ENCODE data around the gene PDIA3. TPM values are rescaled to one million over a fixed set of nuclear protein-coding genes. Genes with fewer than 3 reads are reported as not detected.

The PDIA3 gene
- total and polyA plus RNA-seq, 2 donors (not counting 3 experiments of a cell fraction or from before 2014, with no cell fraction given) = 140 to 857 TPM

DNA sequence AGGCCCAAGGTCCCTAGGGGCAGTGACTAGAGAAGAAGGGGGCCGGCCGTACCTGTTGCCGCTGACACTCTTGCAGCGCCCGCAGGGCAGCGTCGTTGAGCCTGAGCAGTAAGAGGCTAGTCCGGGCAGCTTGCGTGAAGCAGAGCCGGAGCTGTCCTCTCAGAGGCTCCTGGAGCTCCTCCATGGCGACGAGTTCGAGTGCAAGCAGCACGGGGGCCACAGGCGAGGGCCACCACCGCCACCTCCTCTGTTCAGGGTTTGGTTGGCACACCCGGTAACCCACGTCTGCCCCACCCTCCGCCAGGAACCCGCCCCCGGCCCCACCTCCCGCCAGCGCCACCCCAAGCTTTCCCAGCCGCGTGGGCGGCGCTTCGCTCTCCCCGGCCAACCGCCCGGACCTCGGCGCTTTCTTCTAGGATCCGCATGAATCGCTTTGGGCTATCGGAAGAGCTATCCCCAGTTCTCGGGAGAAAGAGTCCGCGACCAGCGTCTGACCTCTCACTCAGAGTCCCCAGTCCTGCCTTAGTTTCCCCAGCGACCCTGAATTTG is 30.6 kb downstream of the PDIA3 start, which contains the start of gene ELL3:
Gene ELL3, minus strand, starts transcription at position 249 of the 549 bp plus-strand sequence. Its CDS starts 65 bp downstream, at position 184.
- Histone ChIP-seq H3K9ac (replicated peaks; ENCODE audit: extremely low read depth, insufficient read depth, low read length) (peak within 1 kb of the TSS; percentile 76), H3K4me3 (replicated peaks in 1 of 3; ENCODE audit: insufficient read depth in 1 of 3, low read depth in 1 of 3, low read length in 3 of 3) (peak within 1 kb of the TSS; percentile 56 to 76 (median 61)), H3K79me2 (ENCODE audit: control insufficient read depth, insufficient read depth, low read length) (no peaks in the 10 kb centered on the region), H3K9me3 (replicated peaks; ENCODE audit: control insufficient read depth, insufficient read depth, low read length) (no peaks in the 10 kb centered on the region), H3K36me3 (ENCODE audit: control insufficient read depth in 2 of 2, extremely low read depth in 1 of 2, insufficient read depth in 2 of 2, low read length in 2 of 2) (peaks cover 12 to 16% of the 10 kb centered on the region in 2 experiments), H4K20me1 (replicated peaks; ENCODE audit: control insufficient read depth, extremely low read depth, insufficient read depth, low read length) (no peaks in the 10 kb centered on the region), H3K4me2 (ENCODE audit: insufficient read depth, low read length) (peak within 1 kb of the TSS; percentile 88), H3K27me3 (ENCODE audit: control insufficient read depth in 2 of 2, insufficient read depth in 2 of 2, low read length in 2 of 2) (no peaks in the 10 kb centered on the region), H3K27ac (ENCODE audit: insufficient read depth, low read depth, low read length) (peak within 1 kb of the TSS; percentile 48), H3K9me1 (replicated peaks; ENCODE audit: control insufficient read depth, extremely low read depth, insufficient read depth, low read length) (no peaks in the 10 kb centered on the region), H2AFZ (ENCODE audit: low read depth, low read length) (peak within 1 kb of the TSS; percentile 96), H3K4me1 (ENCODE audit: control insufficient read depth, extremely low read depth, insufficient read depth, low read length) (peaks cover 3% of the 10 kb centered on the region)
- CTCF ChIA-PET = interaction anchor here (0.6 to 2.8 kb wide), 10 partner anchors 10 to 301 kb away, joined by 3 to 24 read pairs (median 4); partner anchors contain the start of gene SERF2
- dilution Hi-C loops (cut with MboI; ENCODE audit: extremely low pct_ligation_motif_present, low sequenced_read_pairs) = no loop called here
- BruUV-seq (replicated peaks) = no TSS peak
- POLR2A ChIA-PET = interaction anchor here (0.6 to 1.5 kb wide), 2 partner anchors 24 to 88 kb away, joined by 3 to 4 read pairs; partner anchors contain the start of gene HYPK
- TF ChIP-seq EZH2 (IDR thresholded peaks at IDR 0.05; ENCODE audit: borderline replicate concordance, low read depth, low read length, severe bottlenecking) = no peak
- no peak for TF ChIP-seq JUN (IDR thresholded peaks at IDR 0.05; ENCODE audit: borderline replicate concordance, insufficient read depth, insufficient read length, low read depth)
- TF ChIP-seq MYC (IDR thresholded peaks at IDR 0.05; ENCODE audit: low read depth, low read length) = no peak
- no peak for TF ChIP-seq FOS (IDR thresholded peaks at IDR 0.05; ENCODE audit: borderline replicate concordance, insufficient read depth, low read length)
- TF ChIP-seq, protein P1, sequence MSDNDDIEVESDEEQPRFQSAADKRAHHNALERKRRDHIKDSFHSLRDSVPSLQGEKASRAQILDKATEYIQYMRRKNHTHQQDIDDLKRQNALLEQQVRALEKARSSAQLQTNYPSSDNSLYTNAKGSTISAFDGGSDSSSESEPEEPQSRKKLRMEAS (IDR thresholded peaks at IDR 0.05; ENCODE audit: insufficient read depth, insufficient read length) = no peak
- no peak for TF ChIP-seq POLR2AphosphoS5 (IDR thresholded peaks at IDR 0.05; ENCODE audit: insufficient read depth, low read depth, low read length)
- TF ChIP-seq POLR2A (IDR thresholded peaks at IDR 0.05; ENCODE audit: low read depth, low read length) = peak; percentile 8
- FAIRE-seq (peak; percentile 88), DNase-seq (ENCODE audit: low read depth, low spot score) (no peak)
- intact Hi-C loops (cut with micrococcal nuclease) = loop anchor here (1.0 kb wide), 1 partner anchor 16 kb away; the partner anchor contains the start of gene SERF2
